SH-SY5Y (cell line): ENCODE data around the gene TSPEAR.

Experiments
- GATA2 ChIP-seq: IDR thresholded peaks from 2 replicates; pipeline ENCODE4 v1.6.1; 2011; ENCODE audit warnings: mild to moderate bottlenecking, low read depth, low read length
- GATA3 ChIP-seq: IDR thresholded peaks from 2 replicates; pipeline ENCODE4 v1.6.1; 2011; ENCODE audit warnings: low read depth, mild to moderate bottlenecking, low read length, moderate library complexity

Gene TSPEAR

GRCh38 chr21:44720170-44720569, 8.8 kb upstream of the TSPEAR start:
- no peak for TF ChIP-seq GATA3
- TF ChIP-seq GATA2: no peak

- TF ChIP-seq GATA2 (no peak), GATA3 (no peak)
Measured at GRCh38 chr21:44718571-44718970, 7.2 kb upstream of the TSPEAR start.

GRCh38 chr21:44718093-44718492, 6.7 kb upstream of the TSPEAR start:
- TF ChIP-seq GATA3 (no peak), GATA2 (no peak)

- no peak for TF ChIP-seq GATA3
- no peak for TF ChIP-seq GATA2
Measured at GRCh38 chr21:44716984-44717383, 5.6 kb upstream of the TSPEAR start.

GRCh38 chr21:44714905-44715304, 3.5 kb upstream of the TSPEAR start:
- TF ChIP-seq GATA2 (no peak), GATA3 (no peak)

- TF ChIP-seq GATA3: no peak
- TF ChIP-seq GATA2: no peak
Measured at GRCh38 chr21:44713846-44714245, 2.5 kb upstream of the TSPEAR start.

- TF ChIP-seq GATA2 (no peak), GATA3 (no peak)
Measured at GRCh38 chr21:44713130-44713529, 1.8 kb upstream of the TSPEAR start.

GRCh38 chr21:44712203-44713028, 1.0 kb upstream of the TSPEAR start:
- no peak for TF ChIP-seq GATA2
- TF ChIP-seq GATA3: no peak

- TF ChIP-seq GATA2: no peak
- TF ChIP-seq GATA3: no peak
Measured at GRCh38 chr21:44710756-44711326, 531 bp downstream of the TSPEAR start.

GRCh38 chr21:44710294-44710665, 1.1 kb downstream of the TSPEAR start:
- TF ChIP-seq GATA2 (no peak), GATA3 (no peak)

GRCh38 chr21:44709426-44710293, 1.7 kb downstream of the TSPEAR start:
- no peak for TF ChIP-seq GATA2
- no peak for TF ChIP-seq GATA3

- no peak for TF ChIP-seq GATA2
- TF ChIP-seq GATA3: no peak
Measured at GRCh38 chr21:44708866-44709425, 2.4 kb downstream of the TSPEAR start.

GRCh38 chr21:44708213-44708865, 3.0 kb downstream of the TSPEAR start:
- TF ChIP-seq GATA2: no peak
- no peak for TF ChIP-seq GATA3
